GM06990 (cell line): ENCODE results near the gene FYB1.

Experiments
- DNase-seq: peaks from one replicate; pipeline ENCODE4 v3.0.0-alpha.2; 2011; ENCODE audit not compliant: insufficient read length; ENCODE audit errors: extremely low read depth
- H3K27me3 ChIP-seq: replicated peaks from 2 replicates; pipeline ENCODE4 v1.6.0; 2011; ENCODE audit warnings: low read length; ENCODE audit not compliant: control insufficient read depth, insufficient read depth
- H3K36me3 ChIP-seq: 2 replicates; pipeline ENCODE4 v1.5.1; 2011; ENCODE audit warnings: low read length; ENCODE audit not compliant: control insufficient read depth, insufficient read depth
- H3K4me3 ChIP-seq: replicated peaks from 2 replicates; pipeline ENCODE4 v1.5.1; 2011; ENCODE audit warnings: low read depth, mild to moderate bottlenecking, control low read depth, low read length
- TF ChIP-seq, protein P1 (sequence below): IDR thresholded peaks from 2 replicates; pipeline ENCODE4 v1.5.1; 2011; ENCODE audit warnings: low read length, control low read depth, mild to moderate bottlenecking, inconsistent platforms; ENCODE audit not compliant: insufficient read depth, poor library complexity, severe bottlenecking

Gene FYB1

DNA sequence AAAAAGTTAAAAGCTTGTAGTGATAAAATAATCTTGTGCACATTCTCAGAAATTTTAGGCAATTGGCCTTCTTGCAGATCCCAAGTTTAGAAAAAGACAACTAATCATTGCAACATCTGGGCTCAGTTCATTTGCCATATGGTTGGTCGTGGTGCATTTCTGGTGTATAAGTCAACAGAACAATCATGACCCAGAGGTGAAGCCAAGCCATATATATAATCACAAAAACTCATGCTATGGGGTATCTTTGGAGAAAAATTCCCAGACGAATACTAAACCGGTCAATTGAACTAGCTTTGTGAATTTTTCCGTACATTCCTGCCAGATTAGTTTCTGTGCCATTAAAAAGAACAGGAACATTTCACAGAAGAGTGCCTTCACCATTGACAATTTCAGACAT, 50.3 kb downstream of the FYB1 start:
- no peak for DNase-seq
- TF ChIP-seq, protein P1, sequence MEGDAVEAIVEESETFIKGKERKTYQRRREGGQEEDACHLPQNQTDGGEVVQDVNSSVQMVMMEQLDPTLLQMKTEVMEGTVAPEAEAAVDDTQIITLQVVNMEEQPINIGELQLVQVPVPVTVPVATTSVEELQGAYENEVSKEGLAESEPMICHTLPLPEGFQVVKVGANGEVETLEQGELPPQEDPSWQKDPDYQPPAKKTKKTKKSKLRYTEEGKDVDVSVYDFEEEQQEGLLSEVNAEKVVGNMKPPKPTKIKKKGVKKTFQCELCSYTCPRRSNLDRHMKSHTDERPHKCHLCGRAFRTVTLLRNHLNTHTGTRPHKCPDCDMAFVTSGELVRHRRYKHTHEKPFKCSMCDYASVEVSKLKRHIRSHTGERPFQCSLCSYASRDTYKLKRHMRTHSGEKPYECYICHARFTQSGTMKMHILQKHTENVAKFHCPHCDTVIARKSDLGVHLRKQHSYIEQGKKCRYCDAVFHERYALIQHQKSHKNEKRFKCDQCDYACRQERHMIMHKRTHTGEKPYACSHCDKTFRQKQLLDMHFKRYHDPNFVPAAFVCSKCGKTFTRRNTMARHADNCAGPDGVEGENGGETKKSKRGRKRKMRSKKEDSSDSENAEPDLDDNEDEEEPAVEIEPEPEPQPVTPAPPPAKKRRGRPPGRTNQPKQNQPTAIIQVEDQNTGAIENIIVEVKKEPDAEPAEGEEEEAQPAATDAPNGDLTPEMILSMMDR, result no peak
- Histone ChIP-seq H3K4me3 (no peak overlapping the region), H3K27me3 (no peaks in the 10 kb centered on the region), H3K36me3 (no peaks in the 10 kb centered on the region)

DNA sequence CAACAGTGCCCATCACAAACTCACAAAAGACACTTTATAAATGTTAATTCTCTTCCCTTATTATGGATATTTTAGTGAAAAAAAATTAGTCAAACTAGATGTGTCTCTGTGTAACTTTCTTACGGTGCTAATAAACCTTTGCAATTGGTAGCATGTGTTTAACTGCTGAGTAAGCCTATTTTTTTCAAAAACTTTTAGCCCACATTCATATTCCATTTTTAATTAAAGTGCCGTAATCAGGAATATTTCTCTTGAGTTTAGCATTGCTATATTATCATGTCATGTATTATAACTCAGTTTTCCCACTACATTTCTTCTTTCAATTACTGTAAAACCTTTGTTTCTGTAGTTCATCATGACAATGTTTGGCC, 51.4 kb downstream of the FYB1 start:
- H3K36me3 ChIP-seq, result no peaks in the 10 kb centered on the region
- H3K4me3 ChIP-seq, result no peak overlapping the region
- DNase-seq, result no peak
- no peaks in the 10 kb centered on the region for H3K27me3 ChIP-seq
- TF ChIP-seq, protein P1, result no peak

DNA sequence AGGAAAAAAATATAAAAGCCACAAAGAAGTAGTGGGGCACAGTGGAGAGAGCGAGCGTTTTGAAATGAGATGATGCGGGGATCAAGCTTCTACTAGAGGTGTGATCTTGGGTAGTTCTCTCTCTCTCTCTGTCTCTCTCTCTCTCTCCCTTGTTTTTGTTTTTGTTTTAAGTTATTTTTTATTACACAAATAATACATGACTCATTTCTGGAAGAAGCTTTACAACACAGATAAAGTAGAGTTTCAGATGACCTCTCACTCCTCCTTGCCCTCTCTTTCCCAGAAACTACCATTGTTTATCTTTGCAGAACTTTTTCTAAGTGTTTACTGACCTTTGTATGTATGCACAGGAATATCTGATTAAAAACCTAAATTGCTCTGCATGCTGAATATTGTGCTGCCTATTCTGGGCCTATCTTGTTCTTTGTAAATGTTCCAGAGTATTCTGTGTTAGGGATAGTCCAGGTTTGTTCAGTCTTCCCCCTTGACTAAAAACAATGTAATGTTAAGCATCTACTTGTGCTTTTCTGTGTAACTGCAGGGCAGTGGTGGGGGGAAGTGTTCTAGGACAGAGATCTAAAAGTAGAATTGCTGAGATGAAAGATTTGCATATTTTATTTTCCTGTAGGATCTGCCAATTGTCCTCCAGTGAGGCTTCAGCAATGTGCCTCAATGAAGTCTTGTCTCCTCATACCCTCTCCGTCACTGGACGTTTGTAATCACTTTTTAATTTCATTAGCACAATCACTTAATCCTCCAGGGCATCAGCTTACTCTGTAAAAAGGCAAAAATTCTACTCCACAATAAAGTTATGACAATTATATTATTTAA, 52.0 kb downstream of the FYB1 start:
- Histone ChIP-seq H3K36me3 (no peaks in the 10 kb centered on the region), H3K27me3 (no peaks in the 10 kb centered on the region), H3K4me3 (no peak overlapping the region)
- TF ChIP-seq, protein P1, result no peak
- DNase-seq, result no peak

DNA sequence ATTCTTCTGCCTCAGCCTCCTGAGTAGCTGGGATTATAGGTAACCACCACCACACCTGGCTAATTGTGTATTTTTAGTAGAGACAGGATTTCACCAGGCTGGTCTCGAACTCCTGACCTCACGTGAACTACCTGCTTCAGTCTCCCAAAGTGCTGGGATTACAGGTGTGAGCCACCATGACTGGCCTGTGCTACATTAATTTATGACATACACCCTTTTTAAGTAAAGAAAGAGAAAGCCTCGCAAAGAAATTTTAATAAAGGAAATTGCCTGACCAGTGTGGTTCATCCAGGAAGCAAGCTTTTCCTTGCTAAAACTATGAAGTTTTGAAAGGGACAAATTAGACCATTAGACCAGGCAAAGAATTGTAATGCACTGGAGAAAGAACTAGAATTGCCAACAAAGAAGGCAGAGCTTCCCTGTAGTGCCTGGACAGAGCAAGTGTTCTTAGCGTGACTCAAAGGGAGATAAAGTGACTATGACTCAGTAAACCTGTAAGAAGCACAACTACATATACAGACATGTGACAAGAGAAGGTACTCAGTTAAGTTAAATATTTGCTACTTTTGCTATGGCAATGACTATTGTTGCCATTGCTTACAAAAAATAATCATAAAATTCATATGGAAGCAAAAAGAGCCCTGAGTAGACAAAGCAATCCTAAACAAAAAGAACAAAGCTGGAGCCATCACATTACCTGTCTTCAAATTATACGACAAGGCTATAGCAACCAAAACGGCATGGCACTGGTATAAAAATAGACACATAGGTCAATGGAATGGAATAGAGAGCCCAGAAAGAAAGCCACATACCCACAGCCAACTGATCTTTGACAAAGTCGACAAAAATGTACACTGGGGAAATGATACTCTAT, 54.6 kb downstream of the FYB1 start:
- no peaks in the 10 kb centered on the region for H3K36me3 ChIP-seq

DNA sequence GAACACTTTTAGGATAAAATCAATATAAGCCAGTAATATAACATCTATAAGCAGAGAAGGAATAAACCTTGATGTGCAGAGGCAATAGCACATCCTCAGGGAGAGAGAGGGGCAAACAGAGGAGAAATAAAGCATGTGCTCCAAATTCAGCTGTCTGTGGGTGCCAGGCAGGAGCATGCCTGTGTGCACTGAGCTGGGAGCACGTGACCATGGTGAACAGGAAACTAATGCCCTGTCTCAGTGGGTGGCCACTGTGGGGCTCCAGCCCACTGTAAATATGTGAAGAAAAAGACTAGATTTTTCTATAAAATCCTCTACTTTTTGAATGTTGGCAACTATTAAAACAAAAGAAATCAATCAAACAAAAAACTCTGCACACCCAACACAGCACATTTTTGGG, 55.3 kb downstream of the FYB1 start:
- Histone ChIP-seq H3K27me3 (no peaks in the 10 kb centered on the region), H3K36me3 (no peaks in the 10 kb centered on the region), H3K4me3 (no peak overlapping the region)
- no peak for DNase-seq
- TF ChIP-seq, protein P1, result no peak

More for the DNA sequence above, 54.6 kb downstream of the FYB1 start:
- Histone ChIP-seq H3K4me3 (no peak overlapping the region), H3K27me3 (no peaks in the 10 kb centered on the region)
- DNase-seq, result no peak
- TF ChIP-seq, protein P1, result no peak
